T-helper 1 cell treated with Interleukin-12 subunit alpha and Interleukin-12 subunit beta and Interleukin-4 antibody, amounts not matched to agents 30 μg/mL and 1 μg/mL, for 36 hours (primary cell): Measurements from ENCODE around the gene LIN7B.

Experiments used
- H3K27ac Mint-ChIP-seq: one replicate; pipeline ENCODE4 v1.8.0; 2021; ENCODE audit warnings: mild to moderate bottlenecking, mixed read lengths
- H3K27me3 Mint-ChIP-seq: one replicate; pipeline ENCODE4 v1.8.0; 2021; ENCODE audit warnings: low read depth, mixed read lengths
- H3K36me3 Mint-ChIP-seq: one replicate; pipeline ENCODE4 v1.8.0; 2021; ENCODE audit warnings: low read depth, mixed read lengths
- H3K4me1 Mint-ChIP-seq: one replicate; pipeline ENCODE4 v1.8.0; 2021; ENCODE audit warnings: low read depth, mixed read lengths
- H3K4me3 Mint-ChIP-seq: one replicate; pipeline ENCODE4 v1.8.0; 2021; ENCODE audit warnings: mild to moderate bottlenecking, moderate library complexity, mixed read lengths
- H3K9me3 Mint-ChIP-seq: one replicate; pipeline ENCODE4 v1.8.0; 2021; ENCODE audit warnings: mixed read lengths

Gene LIN7B

DNA sequence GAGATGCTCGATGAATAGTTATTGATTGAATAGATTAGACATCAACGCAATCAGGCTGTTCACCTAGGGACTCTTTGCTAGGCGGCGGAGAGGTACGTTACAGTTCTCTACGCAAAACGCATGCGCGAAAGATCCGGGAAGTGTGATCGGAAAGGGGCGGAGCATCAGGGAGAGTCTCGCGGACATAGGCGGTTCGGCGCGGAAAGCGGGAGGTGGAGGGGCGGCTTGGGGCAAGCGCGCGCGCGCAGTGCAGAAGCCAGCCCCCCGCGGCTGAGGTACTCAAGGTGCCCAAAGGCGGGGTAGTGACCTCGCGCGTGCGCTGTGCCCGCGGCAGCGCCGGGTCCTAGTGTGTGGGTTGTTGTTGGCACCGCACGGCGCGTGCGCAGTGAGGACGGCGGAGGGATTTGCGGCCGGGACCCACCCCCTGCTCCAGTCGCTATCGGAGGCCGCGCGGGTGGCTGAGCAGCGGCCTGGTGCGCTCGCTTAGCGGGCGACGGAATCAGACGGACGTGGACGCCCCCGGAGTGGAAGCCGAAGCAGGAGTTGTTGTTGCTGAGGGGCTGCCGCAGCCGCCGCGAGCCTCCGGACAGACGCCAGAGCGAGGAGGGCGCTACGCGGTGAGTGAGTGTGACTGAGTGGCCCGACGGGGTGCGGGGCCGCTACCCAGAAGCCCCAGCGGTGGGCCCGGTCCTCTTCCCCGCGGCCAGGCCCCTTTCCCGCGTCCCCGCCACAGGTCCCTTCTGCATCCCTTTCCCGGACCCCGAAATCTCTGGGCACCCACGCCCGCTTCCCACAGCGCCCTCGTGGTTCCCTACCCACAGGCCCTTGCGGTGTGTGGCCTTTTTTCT lies 28.9 kb upstream of the LIN7B start, which contains the start of gene SNRNP70:
Gene SNRNP70, plus strand, starts transcription at position 432 of the 848 bp plus-strand sequence. CDS start 964 bp downstream, outside the sequence.
- Mint-ChIP-seq H3K4me1 (peaks cover 23% of the 10 kb centered on the region), H3K27me3 (peaks cover 2% of the 10 kb centered on the region), H3K4me3 (peak within 1 kb of the TSS; percentile 98), H3K36me3 (peaks cover 16% of the 10 kb centered on the region), H3K9me3 (no peaks in the 10 kb centered on the region), H3K27ac (peak within 1 kb of the TSS; percentile 87)

DNA sequence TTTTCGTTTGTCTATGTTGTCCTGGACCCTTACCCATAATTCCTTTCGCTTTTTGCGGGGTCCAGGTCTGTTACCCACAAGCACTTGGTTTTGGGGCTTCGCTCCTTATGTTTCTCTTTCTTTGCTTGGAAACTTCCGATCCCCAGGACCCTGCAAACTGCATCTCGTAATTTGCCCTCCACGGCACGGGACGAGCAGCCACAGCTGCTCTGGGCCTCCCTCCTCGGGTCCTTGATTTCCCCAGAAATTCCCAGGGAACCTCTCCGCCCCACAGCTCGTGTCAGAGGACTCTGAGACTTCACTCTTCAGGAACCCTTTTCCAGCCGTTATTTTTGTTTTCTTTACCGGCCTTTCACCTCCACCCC lies 28.3 kb upstream of the LIN7B start:
- peak overlapping the region; percentile 87 for H3K27ac Mint-ChIP-seq
- H3K9me3 Mint-ChIP-seq = no peaks in the 10 kb centered on the region
- peaks cover 20% of the 10 kb centered on the region for H3K36me3 Mint-ChIP-seq
- no peaks in the 10 kb centered on the region for H3K27me3 Mint-ChIP-seq
- H3K4me3 Mint-ChIP-seq = peak overlapping the region; percentile 98
- peaks cover 27% of the 10 kb centered on the region for H3K4me1 Mint-ChIP-seq

DNA sequence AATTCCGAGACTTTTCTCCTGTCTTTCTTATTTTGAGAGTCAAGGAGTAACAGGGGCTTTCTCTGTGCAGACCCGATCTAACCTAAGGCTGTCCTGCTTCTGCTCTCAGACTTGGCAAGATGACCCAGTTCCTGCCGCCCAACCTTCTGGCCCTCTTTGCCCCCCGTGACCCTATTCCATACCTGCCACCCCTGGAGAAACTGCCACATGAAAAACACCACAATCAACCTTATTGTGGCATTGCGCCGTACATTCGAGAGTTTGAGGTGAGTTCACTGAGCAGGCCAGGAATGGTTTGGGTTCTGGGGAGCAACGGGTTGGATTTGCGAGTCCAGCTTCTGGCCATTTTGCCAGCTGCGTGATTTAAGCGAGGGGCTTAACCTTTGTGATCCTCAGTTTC lies 27.9 kb upstream of the LIN7B start:
- Mint-ChIP-seq H3K4me1 (peaks cover 28% of the 10 kb centered on the region), H3K4me3 (peak overlapping the region; percentile 98), H3K27ac (peak overlapping the region; percentile 87), H3K9me3 (no peaks in the 10 kb centered on the region), H3K36me3 (peaks cover 21% of the 10 kb centered on the region), H3K27me3 (no peaks in the 10 kb centered on the region)

DNA sequence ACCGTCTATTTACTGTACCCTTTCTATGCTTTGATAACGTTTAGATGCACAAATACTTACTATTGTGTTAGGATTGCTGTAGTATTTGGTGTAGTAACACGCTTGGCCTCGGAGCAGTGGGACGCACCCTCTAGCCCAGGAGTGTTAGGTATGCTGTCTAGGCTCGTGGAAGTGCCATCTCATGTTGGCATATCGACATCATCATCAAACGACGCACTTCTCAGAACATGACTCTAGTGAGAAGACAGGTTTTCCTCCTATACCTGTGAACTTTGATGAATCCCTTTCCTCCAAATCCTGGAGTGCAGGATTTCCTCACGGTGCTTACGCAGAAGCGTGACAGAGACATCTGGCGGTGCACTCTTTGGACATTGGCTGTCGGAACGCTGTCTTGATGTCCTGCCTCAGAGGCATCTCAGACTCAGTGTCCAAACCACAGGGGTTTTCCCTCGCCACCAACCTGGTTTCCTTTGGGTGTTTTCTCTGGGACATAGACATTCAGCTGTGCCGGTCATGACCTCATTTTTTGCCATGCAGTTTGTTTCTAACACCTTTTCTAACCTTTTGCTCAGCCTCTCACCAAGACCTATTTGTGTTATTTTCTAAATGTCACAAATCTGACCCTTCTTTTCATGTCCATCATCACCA lies 22.7 kb upstream of the LIN7B start:
- H3K4me1 Mint-ChIP-seq = peaks cover 26% of the 10 kb centered on the region
- H3K27ac Mint-ChIP-seq = peak overlapping the region; percentile 21
- no peaks in the 10 kb centered on the region for H3K9me3 Mint-ChIP-seq
- no peak overlapping the region for H3K4me3 Mint-ChIP-seq
- no peaks in the 10 kb centered on the region for H3K27me3 Mint-ChIP-seq
- H3K36me3 Mint-ChIP-seq = peaks cover 41% of the 10 kb centered on the region

DNA sequence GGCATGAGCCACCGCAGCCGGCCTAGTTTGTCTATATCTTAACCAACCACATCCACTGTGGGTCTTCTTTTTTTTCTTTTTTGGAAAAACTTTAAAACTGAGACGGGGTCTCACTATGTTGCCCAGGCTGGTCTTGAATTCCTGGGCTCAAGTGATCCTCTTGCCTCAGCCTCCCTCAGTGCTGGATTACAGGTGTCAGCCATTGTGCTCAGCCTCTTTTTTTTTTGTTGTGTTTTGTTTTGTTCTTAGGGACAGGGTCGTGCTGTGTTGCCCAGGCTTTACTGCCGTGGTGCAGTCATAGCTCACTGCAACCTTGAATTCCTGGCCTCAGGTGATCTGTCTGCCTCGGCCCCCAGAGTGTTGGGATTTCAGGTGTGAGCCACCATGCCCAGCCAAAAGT lies 21.5 kb upstream of the LIN7B start:
- Mint-ChIP-seq H3K9me3 (no peaks in the 10 kb centered on the region), H3K36me3 (peaks cover 39% of the 10 kb centered on the region), H3K27me3 (no peaks in the 10 kb centered on the region), H3K4me1 (peaks cover 23% of the 10 kb centered on the region), H3K4me3 (no peak overlapping the region), H3K27ac (no peak overlapping the region)

DNA sequence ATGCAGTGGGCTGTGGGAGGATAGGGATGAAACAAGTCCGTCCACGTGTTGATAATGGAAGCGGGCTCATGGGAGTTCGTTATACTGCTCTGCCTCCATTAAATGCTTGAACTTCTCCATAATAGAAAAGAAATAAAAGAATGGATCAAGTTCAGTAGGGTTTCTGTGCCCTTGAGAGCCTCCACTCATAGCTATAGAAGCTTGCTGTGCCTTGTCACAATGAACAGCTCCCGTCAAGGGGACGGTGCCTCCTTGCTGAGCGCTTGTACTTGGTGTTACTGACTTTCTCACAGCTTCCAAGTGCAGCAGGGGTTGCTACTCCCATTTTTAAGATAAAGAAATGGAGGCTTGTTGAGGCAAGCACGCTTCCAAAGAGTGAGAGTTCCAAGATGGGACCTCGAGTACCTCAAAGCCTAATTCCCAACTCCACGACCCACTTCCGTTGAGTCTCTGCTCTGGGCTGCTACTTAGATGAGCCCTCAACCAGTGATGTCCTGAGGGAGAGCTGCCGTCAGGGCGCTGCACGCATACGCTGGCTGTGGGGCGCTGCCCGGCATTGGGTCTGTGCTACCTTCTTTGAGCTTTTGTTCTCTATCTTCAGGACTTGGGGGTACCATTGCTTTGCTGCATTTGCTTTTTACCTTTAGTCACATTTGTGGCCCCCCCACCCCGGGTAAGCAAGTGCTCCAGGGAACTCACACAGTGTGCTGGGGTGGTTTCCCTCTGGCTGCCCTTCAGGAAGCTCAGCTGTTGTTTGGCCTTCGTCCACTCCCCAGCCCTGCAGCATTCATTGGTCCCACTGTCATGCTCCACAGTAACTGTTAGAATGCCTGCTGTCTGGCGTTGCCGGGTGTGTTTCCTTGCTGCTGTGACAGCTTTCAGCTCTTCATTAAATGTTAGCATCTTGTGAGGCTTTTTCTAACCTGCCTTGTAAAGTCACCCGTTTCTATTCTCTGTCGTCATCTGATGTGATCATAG lies 19.4 kb upstream of the LIN7B start:
- Mint-ChIP-seq H3K4me3 (no peak overlapping the region), H3K4me1 (peaks cover 22% of the 10 kb centered on the region), H3K36me3 (peaks cover 52% of the 10 kb centered on the region), H3K27me3 (no peaks in the 10 kb centered on the region), H3K27ac (peak overlapping the region; percentile 72), H3K9me3 (no peaks in the 10 kb centered on the region)

DNA sequence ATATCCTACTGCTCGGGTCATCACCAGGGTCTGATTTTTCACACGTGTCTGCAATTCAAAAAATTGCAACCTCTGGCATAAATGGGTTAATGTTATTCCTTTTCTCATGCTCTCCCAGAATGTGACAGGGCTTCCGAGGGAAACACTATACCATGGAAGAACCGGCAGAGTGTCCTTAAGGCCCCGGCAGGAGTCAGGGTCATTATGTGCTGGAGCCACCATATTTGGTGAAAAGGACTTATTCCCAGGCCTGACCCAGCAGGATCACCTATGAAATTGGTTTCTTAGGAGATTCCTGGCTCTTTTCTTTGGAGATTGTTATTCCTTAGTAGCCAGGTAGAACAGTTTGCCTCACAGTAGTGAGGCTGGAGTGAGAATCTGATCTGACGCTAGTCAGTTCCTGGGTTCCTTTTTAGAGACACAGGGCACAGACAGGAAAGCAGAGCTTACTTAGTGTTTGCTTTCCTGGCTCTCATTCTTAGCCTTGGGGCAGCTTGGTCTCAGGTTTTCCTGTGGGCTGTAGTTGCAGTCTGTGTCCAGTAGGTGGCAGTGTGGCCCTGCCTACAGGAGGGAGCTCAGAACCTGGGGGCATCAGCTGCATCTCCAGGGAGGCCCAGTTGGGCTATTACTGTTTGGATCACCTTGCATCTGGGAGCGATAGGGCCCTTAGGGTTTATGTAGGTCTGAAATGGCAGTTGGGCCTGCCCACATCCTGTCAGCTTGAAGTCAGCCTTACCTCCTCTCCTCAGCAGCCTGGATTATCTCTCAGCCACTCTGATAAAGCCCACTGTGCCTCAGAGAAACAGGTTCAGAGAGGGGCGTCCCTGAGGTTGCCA lies 16.5 kb upstream of the LIN7B start:
- Mint-ChIP-seq H3K27ac (peak overlapping the region; percentile 34), H3K4me1 (peaks cover 14% of the 10 kb centered on the region), H3K36me3 (peaks cover 50% of the 10 kb centered on the region), H3K9me3 (no peaks in the 10 kb centered on the region), H3K27me3 (no peaks in the 10 kb centered on the region), H3K4me3 (no peak overlapping the region)

DNA sequence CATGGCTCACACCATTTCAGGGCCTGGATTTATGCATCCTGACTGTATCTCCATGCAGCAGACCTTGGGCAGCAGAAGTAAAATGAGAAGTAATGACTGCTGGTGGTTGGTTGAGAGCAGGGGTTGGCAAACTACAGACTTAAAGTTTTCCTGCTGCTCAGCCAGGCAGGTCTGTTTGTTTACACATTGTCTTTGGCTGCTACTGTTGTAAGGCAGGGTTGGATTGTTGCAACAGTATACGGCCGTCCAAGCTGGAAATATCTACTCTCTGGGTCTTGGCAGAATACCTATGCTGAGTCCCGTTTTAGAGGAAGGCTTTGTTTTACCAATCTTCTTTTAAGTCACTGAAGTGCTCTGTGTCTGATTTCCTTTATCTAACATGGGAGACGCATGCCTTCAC lies 15.4 kb upstream of the LIN7B start:
- H3K27ac Mint-ChIP-seq = no peak overlapping the region
- H3K27me3 Mint-ChIP-seq = no peaks in the 10 kb centered on the region
- H3K9me3 Mint-ChIP-seq = no peaks in the 10 kb centered on the region
- no peak overlapping the region for H3K4me3 Mint-ChIP-seq
- H3K36me3 Mint-ChIP-seq = peaks cover 46% of the 10 kb centered on the region
- peaks cover 14% of the 10 kb centered on the region for H3K4me1 Mint-ChIP-seq

DNA sequence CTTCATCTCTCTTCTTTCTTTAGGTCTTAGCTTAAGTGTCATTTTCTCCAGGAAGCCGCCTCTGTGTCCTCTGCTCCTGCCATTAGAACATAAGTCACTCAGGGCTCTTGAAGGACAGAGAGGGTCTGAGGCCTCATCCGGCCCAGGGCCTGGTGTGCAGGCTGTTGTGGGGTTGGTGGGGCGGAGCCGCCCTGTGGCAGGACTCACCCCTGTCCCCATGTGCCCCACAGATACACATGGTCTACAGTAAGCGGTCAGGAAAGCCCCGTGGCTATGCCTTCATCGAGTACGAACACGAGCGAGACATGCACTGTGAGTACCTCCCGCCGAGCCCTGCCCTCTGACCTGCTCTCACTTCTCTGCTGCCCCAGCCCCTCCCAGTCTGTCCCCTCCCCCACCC lies 13.0 kb upstream of the LIN7B start:
- Mint-ChIP-seq H3K4me3 (no peak overlapping the region), H3K27me3 (no peaks in the 10 kb centered on the region), H3K4me1 (peaks cover 16% of the 10 kb centered on the region), H3K36me3 (peaks cover 43% of the 10 kb centered on the region), H3K27ac (peak overlapping the region; percentile 45), H3K9me3 (no peaks in the 10 kb centered on the region)

DNA sequence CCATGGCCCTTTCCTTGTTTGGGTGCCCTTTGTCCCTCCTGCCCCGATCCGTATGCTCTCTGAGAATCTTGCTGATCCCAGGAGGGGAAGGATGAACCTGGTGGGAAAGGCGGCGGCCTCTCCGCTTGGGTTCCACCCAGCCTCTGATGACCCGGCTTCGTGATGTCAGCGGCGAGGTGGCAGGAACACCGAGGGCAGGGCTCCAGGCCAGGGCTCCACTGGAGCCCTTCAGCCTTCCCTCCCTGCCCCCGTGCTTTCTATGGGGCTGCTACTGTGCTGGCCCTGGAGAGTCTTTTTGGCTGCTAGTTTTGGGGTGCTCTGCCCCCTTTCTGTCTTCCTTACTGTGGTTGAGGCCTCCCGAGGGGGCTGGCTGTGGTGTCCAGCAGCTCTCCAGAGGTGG lies 11.9 kb upstream of the LIN7B start:
- Mint-ChIP-seq H3K27ac (no peak overlapping the region), H3K36me3 (peaks cover 48% of the 10 kb centered on the region), H3K4me3 (no peak overlapping the region), H3K9me3 (no peaks in the 10 kb centered on the region), H3K27me3 (no peaks in the 10 kb centered on the region), H3K4me1 (peaks cover 20% of the 10 kb centered on the region)

DNA sequence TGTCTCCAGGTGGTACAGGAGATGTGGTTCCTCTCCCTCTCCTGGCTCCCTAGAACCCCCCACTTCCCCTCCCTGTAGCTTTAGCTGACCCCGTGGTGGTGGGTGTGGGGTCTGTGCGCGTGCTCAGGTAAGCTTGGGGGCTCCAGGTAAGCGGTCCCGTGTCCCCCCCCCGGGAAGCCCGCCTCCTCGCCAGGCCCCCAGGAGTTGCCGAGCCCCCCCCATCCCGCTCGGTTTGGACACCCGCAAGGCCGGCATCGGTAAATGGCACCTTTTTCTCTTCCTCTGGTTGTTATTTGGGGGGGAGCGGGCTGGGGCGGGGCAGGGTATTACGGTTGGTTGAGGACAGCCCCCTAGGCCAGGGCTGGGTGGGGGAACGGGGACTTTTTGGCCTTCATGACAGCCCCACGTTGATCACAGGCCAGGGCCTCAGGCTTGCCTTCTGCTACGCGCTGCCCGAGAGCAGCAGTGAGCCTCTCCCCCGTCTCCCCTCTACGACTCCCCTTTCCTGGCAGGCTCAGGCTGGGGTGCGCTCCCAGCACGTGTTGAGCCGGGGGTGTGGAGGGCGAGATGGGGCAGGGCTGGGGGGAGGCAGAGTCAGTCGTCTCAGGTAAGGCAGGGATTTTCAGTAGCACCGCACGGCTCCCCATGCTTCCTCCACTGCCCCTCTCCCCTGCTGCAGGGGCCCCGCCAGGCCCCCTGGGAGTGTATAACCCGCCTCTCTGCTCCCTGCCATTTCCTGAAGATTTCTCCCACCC lies 10.7 kb upstream of the LIN7B start:
- H3K4me3 Mint-ChIP-seq = no peak overlapping the region
- peaks cover 15% of the 10 kb centered on the region for H3K4me1 Mint-ChIP-seq
- no peaks in the 10 kb centered on the region for H3K9me3 Mint-ChIP-seq
- no peaks in the 10 kb centered on the region for H3K27me3 Mint-ChIP-seq
- no peak overlapping the region for H3K27ac Mint-ChIP-seq
- peaks cover 43% of the 10 kb centered on the region for H3K36me3 Mint-ChIP-seq

DNA sequence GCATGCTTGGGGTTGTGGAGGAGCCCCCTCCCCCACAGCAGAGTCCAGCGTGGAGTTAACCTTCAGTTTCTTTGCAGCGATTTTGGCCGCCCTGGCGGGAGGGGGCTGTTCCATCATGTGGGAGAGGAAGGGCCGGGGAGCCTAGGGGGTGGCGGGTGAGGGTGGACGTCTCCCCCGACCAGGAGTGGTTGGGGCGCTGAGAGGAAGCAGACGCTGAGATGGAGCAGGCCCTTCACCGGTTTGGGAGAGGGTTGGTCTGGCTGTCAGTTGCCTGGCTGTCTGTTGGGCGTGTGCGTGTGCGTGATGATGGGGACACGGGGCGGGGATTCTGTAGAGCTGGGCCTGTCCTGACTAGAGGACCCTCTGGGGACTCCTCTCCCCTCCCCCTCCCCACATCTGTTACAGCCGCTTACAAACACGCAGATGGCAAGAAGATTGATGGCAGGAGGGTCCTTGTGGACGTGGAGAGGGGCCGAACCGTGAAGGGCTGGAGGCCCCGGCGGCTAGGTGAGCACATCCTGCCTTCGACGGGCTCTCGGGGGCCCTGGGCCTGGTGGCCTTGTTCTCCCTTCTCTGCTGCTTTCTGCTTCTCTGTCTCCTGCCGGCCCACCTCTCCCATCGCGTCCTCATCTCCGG lies 9.8 kb upstream of the LIN7B start:
- H3K4me3 Mint-ChIP-seq = no peak overlapping the region
- H3K27me3 Mint-ChIP-seq = no peaks in the 10 kb centered on the region
- H3K36me3 Mint-ChIP-seq = peaks cover 43% of the 10 kb centered on the region
- H3K4me1 Mint-ChIP-seq = peaks cover 17% of the 10 kb centered on the region
- H3K9me3 Mint-ChIP-seq = no peaks in the 10 kb centered on the region
- H3K27ac Mint-ChIP-seq = no peak overlapping the region

DNA sequence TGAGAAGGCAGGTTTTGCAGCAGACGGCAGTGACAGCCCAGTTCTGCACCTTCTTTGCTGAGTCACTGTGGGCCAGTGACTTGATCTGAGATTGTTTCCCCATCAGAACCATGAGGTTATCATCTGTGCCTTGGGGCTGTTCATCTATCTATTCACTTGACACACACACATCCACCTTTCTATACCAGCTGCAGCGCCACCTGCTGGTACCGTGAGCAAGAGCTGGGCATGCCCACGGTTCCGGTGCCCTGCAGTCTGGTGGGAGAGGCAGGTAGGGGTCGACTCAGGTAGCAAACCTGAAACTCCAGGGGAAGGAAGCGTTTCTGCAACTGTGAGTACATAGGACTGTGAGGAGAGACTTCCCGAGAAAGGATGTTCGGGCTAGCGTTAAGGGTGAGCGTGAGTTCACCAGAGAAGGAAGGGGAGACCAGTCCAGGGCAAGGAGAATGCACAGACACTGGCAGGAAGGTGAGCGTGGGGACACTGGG lies 7.5 kb upstream of the LIN7B start:
- Mint-ChIP-seq H3K4me1 (peaks cover 12% of the 10 kb centered on the region), H3K27me3 (no peaks in the 10 kb centered on the region), H3K4me3 (no peak overlapping the region), H3K9me3 (no peaks in the 10 kb centered on the region), H3K27ac (peak overlapping the region; percentile 61), H3K36me3 (peaks cover 30% of the 10 kb centered on the region)
